H1 (cell line): Measurements from ENCODE around the gene ISL2. TPM values are rescaled to one million over a fixed set of nuclear protein-coding genes. Genes with fewer than 3 reads are reported as not detected.
A peak's percentile ranks its signal among the peaks of the same experiment; 100 is the strongest.

Experiments used
- CTCF ChIA-PET: fragments of 300-600 bp; sonication (Branson Sonifier 250); formaldehyde crosslinking; loops from one replicate; lab custom pipeline; 2021; ENCODE audit not compliant: partially characterized antibody; lab: Charles Lee
- POLR2A ChIA-PET: fragments of 300-600 bp; sonication (Branson Sonifier 250); formaldehyde crosslinking; loops from one replicate; lab custom pipeline; 2021; ENCODE audit warnings: inconsistent platforms; ENCODE audit not compliant: partially characterized antibody; lab: Charles Lee
- DNase-seq, 2 experiments: peaks; one replicate each; pipeline versions ENCODE4 v3.0.0 to v3.0.0-alpha.2; 2010 to 2022; ENCODE audit warnings: low spot score in 2 of 2, low read depth in 1 of 2, mixed read lengths in 1 of 2
- FAIRE-seq: peaks from 2 replicates; lab custom pipeline; 2011; peaks lifted over from hg19 to GRCh38; lab: Jason Lieb, UNC
- H2AFZ ChIP-seq: 2 replicates; pipeline ENCODE4 v1.8.1; 2012; ENCODE audit warnings: low read length, inconsistent platforms
- H2AK5ac ChIP-seq: 2 replicates; pipeline ENCODE4 v1.6.1; 2013; ENCODE audit warnings: low read depth, low read length
- H2BK120ac ChIP-seq: replicated peaks from 2 replicates; pipeline ENCODE3; 2013; ENCODE audit warnings: low read depth, low read length, inconsistent platforms
- H2BK12ac ChIP-seq: 2 replicates; pipeline ENCODE4 v1.6.1; 2013; ENCODE audit warnings: low read depth, low read length
- H2BK15ac ChIP-seq: 2 replicates; pipeline ENCODE4 v1.6.1; 2013; ENCODE audit warnings: low read length
- H2BK20ac ChIP-seq: 2 replicates; pipeline ENCODE4 v1.6.1; 2013; ENCODE audit warnings: low read length
- H2BK5ac ChIP-seq: 2 replicates; pipeline ENCODE4 v1.6.1; 2013; ENCODE audit warnings: low read depth, low read length
- H3K14ac ChIP-seq: 2 replicates; pipeline ENCODE4 v1.6.1; 2013; ENCODE audit warnings: inconsistent platforms; ENCODE audit not compliant: insufficient read length
- H3K18ac ChIP-seq: 2 replicates; pipeline ENCODE4 v1.6.1; 2013; ENCODE audit warnings: low read length; ENCODE audit errors: extremely low read depth
- H3K23ac ChIP-seq: 2 replicates; pipeline ENCODE4 v1.6.1; 2013; ENCODE audit warnings: inconsistent platforms; ENCODE audit not compliant: insufficient read length
- H3K23me2 ChIP-seq: 2 replicates; pipeline ENCODE4 v1.6.1; 2013; ENCODE audit warnings: low read depth, low read length
- H3K27ac ChIP-seq: 2 replicates; pipeline ENCODE4 v1.6.1; 2011; ENCODE audit warnings: low read depth, low read length, inconsistent platforms
- H3K27me3 ChIP-seq, 4 experiments: replicated peaks in 1 of 4; 1 replicate in 1 of 4; 2 replicates in 3 of 4; pipeline versions ENCODE4 v1.6.1 to v1.8.1; 2011 to 2013; ENCODE audit warnings: low read length in 3 of 4, mild to moderate bottlenecking in 3 of 4, inconsistent platforms in 2 of 4, mixed read lengths in 2 of 4, moderate library complexity in 1 of 4; ENCODE audit not compliant: control insufficient read depth in 3 of 4, insufficient read depth in 3 of 4; ENCODE audit errors: extremely low read depth in 1 of 4
- H3K36me3 ChIP-seq, 4 experiments: 2 replicates each; pipeline versions ENCODE4 v1.6.1 to v1.8.1; 2011 to 2013; ENCODE audit warnings: mild to moderate bottlenecking in 4 of 4, low read length in 3 of 4, moderate library complexity in 2 of 4, control low read depth in 1 of 4, inconsistent platforms in 1 of 4; ENCODE audit not compliant: insufficient read depth in 4 of 4, control insufficient read depth in 2 of 4
- H3K4ac ChIP-seq: replicated peaks from 2 replicates; pipeline ENCODE3; 2013; ENCODE audit warnings: low read length, low read depth, mixed read lengths, inconsistent platforms; ENCODE audit not compliant: insufficient read length
- H3K4me1 ChIP-seq, 4 experiments: replicated peaks in 1 of 4; 1 replicate in 1 of 4; 2 replicates in 3 of 4; pipeline versions ENCODE4 v1.6.1 to v1.8.1; 2011 to 2013; ENCODE audit warnings: low read length in 3 of 4, inconsistent platforms in 2 of 4, mixed read lengths in 1 of 4; ENCODE audit not compliant: insufficient read depth in 4 of 4, control insufficient read depth in 3 of 4
- H3K4me2 ChIP-seq, 2 experiments: 2 replicates each; pipeline versions ENCODE4 v1.6.1 to v1.8.1; 2011 to 2013; ENCODE audit warnings: low read depth in 2 of 2, low read length in 2 of 2, control low read depth in 1 of 2, inconsistent platforms in 1 of 2, mild to moderate bottlenecking in 1 of 2; ENCODE audit not compliant: insufficient read depth in 1 of 2
- H3K4me3 ChIP-seq, 4 experiments: fragments of 200-600, 300-600 bp in 1 of 4; sonication (generic), shearing (Covaris generic), sonication (Bioruptor Twin) in 1 of 4; 2 replicates each; pipeline versions ENCODE4 v1.5.1 to v1.8.1; 2011 to 2016; ENCODE audit warnings: low read length in 4 of 4, low read depth in 3 of 4, control low read depth in 2 of 4, inconsistent platforms in 2 of 4, mild to moderate bottlenecking in 2 of 4, mixed read lengths in 1 of 4, moderate library complexity in 1 of 4; ENCODE audit not compliant: insufficient read depth in 2 of 4; ENCODE audit errors: extremely low read depth in 1 of 4
- H3K56ac ChIP-seq: replicated peaks from 2 replicates; pipeline ENCODE3; 2013; ENCODE audit warnings: low read depth, mild to moderate bottlenecking, mixed read lengths, low read length, inconsistent platforms; ENCODE audit not compliant: insufficient read length
- H3K79me1 ChIP-seq: 2 replicates; pipeline ENCODE4 v1.6.1; 2013; ENCODE audit warnings: low read depth, low read length, control low read depth
- H3K79me2 ChIP-seq, 2 experiments: 2 replicates each; pipeline versions ENCODE4 v1.6.1 to v1.8.1; 2012 to 2013; ENCODE audit warnings: low read length in 2 of 2, mild to moderate bottlenecking in 2 of 2, inconsistent platforms in 1 of 2; ENCODE audit not compliant: insufficient read depth in 2 of 2, control insufficient read depth in 1 of 2
- H3K9ac ChIP-seq, 4 experiments: replicated peaks in 1 of 4; 1 replicate in 1 of 4; 2 replicates in 3 of 4; pipeline versions ENCODE4 v1.6.1 to v1.8.1; 2011 to 2013; ENCODE audit warnings: low read depth in 3 of 4, low read length in 3 of 4, control low read depth in 2 of 4, mild to moderate bottlenecking in 2 of 4, moderate library complexity in 2 of 4, inconsistent platforms in 1 of 4; ENCODE audit errors: extremely low read depth in 1 of 4
- H3K9me3 ChIP-seq, 2 experiments: 2 replicates each; pipeline versions ENCODE4 v1.6.1 to v1.8.1; 2012 to 2013; ENCODE audit warnings: mild to moderate bottlenecking in 2 of 2, moderate library complexity in 2 of 2, control low read depth in 1 of 2, inconsistent platforms in 1 of 2, low read depth in 1 of 2, low read length in 1 of 2, mixed read lengths in 1 of 2; ENCODE audit not compliant: insufficient read depth in 2 of 2
- H4K20me1 ChIP-seq, 2 experiments: replicated peaks in 1 of 2; 2 replicates each; pipeline versions ENCODE3 to v1.8.1; 2011 to 2013; ENCODE audit warnings: inconsistent platforms in 2 of 2, low read length in 2 of 2, mild to moderate bottlenecking in 1 of 2; ENCODE audit not compliant: insufficient read depth in 2 of 2, control insufficient read depth in 1 of 2
- H4K5ac ChIP-seq: 2 replicates; pipeline ENCODE4 v1.6.1; 2013; ENCODE audit warnings: low read length, low read depth, mixed read lengths, inconsistent platforms; ENCODE audit not compliant: insufficient read length
- H4K8ac ChIP-seq: 2 replicates; pipeline ENCODE4 v1.8.0; 2013; ENCODE audit warnings: mild to moderate bottlenecking, moderate library complexity, low read length, inconsistent platforms; ENCODE audit not compliant: insufficient read depth; ENCODE audit errors: extremely low read depth
- H4K91ac ChIP-seq: replicated peaks from 2 replicates; pipeline ENCODE3; 2013; ENCODE audit warnings: low read length, mixed read lengths, inconsistent platforms; ENCODE audit not compliant: insufficient read length
- BCL11A ChIP-seq, 2 experiments: IDR thresholded peaks; one replicate each; pipeline ENCODE4 v1.6.1; 2011; ENCODE audit warnings: low read depth in 2 of 2, low read length in 2 of 2, mild to moderate bottlenecking in 2 of 2
- CBX8 ChIP-seq: fragments of 300-800, 300-1000 bp; sonication (generic); IDR thresholded peaks from 2 replicates; pipeline ENCODE4 v1.7.1; 2016; ENCODE audit warnings: low read depth, low read length, borderline replicate concordance
- EZH2 ChIP-seq: fragments of 200-600 bp; sonication (generic); IDR thresholded peaks from 2 replicates; pipeline ENCODE4 v1.7.1; 2012; ENCODE audit warnings: low read depth, mild to moderate bottlenecking, moderate library complexity, low read length, inconsistent platforms; ENCODE audit not compliant: severe bottlenecking
- RNF2 ChIP-seq: fragments of 200-900, 300-1000 bp; sonication (generic); IDR thresholded peaks from 2 replicates; pipeline ENCODE4 v1.7.1; 2016; ENCODE audit warnings: borderline replicate concordance, low read depth, mild to moderate bottlenecking, antibody characterized with exemption, low read length; ENCODE audit not compliant: poor library complexity, severe bottlenecking; ENCODE audit errors: missing control alignments
- SUZ12 ChIP-seq: fragments of 200-600 bp; sonication (generic); IDR thresholded peaks from 2 replicates; pipeline ENCODE4 v1.6.1; 2012; ENCODE audit warnings: mild to moderate bottlenecking, inconsistent platforms, low read length, moderate library complexity, mixed read lengths
- TAF7 ChIP-seq: optimal IDR thresholded peaks from 2 replicates; pipeline ENCODE3; 2011; ENCODE audit warnings: low read depth, mild to moderate bottlenecking, inconsistent platforms, low read length, moderate library complexity, borderline replicate concordance
- WGBS, 2 experiments: shearing (Covaris generic) in 1 of 2; methylation state at CpG; one replicate each; pipeline versions ENCODE4 v1.1.6 to v1.1.7; 2013 to 2015; ENCODE audit warnings: low lambda C conversion rate in 2 of 2, mixed read lengths in 2 of 2, inconsistent platforms in 1 of 2, low coverage in 1 of 2, missing lambda C conversion rate in 1 of 2; ENCODE audit not compliant: insufficient replicate concordance in 2 of 2, insufficient coverage in 1 of 2, insufficient read length in 1 of 2; ENCODE audit errors: extremely low coverage in 1 of 2, missing lambda C conversion rate in 1 of 2; 5-methylcytosine and 5-hydroxymethylcytosine counted together
- polyA plus RNA-seq, 7 experiments: library from polyadenylated mRNA; depleted of rRNA in 3 of 7; stranded (reverse) in 5 of 7; unstranded in 2 of 7; fragments of >200 nt in 5 of 7; fragments of 200-250 nt in 2 of 7; gene quantifications; 1 replicate in 5 of 7; 2 replicates in 1 of 7; 4 replicates in 1 of 7; pipeline versions ENCODE4 v1.2.1 to v1.2.3, GENCODE V29; 2011 to 2013; ENCODE audit warnings: missing spikeins in 2 of 7, mixed read lengths in 2 of 7
- total RNA-seq: library from RNA; stranded (reverse); fragmentation: NEBNext Ultra II Directional; extraction: Animal tissue kit (Norgen Biotek cat#: 25700); gene quantifications from 2 replicates; pipeline ENCODE4 v1.2.1, GENCODE V29; 2021

ISL2 gene
- total and polyA plus RNA-seq, 2 of the 8 experiments (the other 6 are each of a cell fraction or from before 2014, with no cell fraction given), result 0.32 to 0.99 TPM

DNA sequence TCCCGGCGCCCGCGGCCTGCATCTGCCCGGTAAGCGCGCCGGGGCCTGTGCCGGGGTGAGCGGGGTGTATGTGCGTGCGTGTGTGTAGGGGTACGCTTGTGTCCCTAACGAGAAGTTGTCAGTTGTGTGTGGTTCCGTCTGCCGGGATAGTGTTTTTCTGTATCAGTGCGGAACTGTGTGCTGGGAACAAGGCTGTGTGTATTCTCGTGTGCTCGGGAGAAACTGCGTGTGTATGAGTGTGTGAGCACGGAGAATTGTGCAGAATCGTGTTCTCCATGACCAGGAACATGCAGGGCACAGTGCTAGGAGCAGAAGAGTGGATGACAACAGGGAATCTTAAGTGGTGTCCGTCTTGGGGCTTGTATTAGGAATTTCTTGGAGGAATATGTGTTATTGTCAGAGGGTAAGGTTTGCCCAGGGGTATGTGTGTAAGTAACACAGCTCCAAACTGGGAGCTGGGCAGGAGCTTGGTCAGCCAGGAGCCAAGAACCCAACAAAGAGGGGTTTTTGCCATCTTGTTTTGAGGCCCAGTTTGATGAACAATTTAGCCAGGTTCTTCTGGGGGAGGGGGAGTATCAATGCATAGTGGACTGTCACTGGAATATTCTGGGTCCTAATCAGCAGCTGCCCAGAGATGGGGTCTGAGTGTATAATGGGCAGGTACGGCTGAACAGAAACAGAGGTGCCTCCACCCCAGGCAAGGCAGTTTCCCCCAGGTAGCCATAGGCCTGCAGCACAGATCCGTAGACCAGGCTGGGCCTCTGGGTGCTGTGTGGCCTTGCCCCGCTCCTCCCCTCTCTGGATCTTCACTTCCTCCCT, 2.1 kb downstream of the ISL2 start:
- H4K8ac ChIP-seq, result no peak overlapping the region
- WGBS, 2 experiments, result 8% methylated on average over 20 of the region's 26 CpGs; no CpG with 5 or more reads in 1 of the 2 experiments
- no peaks in the 10 kb centered on the region for H3K79me2 ChIP-seq
- H3K9me3 ChIP-seq, result peaks cover 0 to 10% of the 10 kb centered on the region in 2 experiments; a peak in 1 of 4 replicates
- no peak overlapping the region for H3K27ac ChIP-seq
- H3K27me3 ChIP-seq, result peaks cover 65 to 96% (median 87%) of the 10 kb centered on the region in 4 experiments
- peak overlapping the region; percentile 68; the same call in 1 of the 2 replicates for H2BK5ac ChIP-seq
- peak overlapping the region; percentile 63 for H4K91ac ChIP-seq
- H3K23me2 ChIP-seq, result peaks cover 11% of the 10 kb centered on the region; the same call in 1 of the 2 replicates
- peaks cover 0 to 40% (median 27%) of the 10 kb centered on the region in 4 experiments; a peak in 6 of 7 replicates for H3K4me1 ChIP-seq
- H3K4me3 ChIP-seq, result peak overlapping the region in 2 of 4 experiments; percentile 9 to 55; a peak in 3 of 8 replicates
- H3K4ac ChIP-seq, result no peak overlapping the region
- H3K14ac ChIP-seq, result no peak overlapping the region
- peak overlapping the region; percentile 80 to 82 for H3K4me2 ChIP-seq
- no peak overlapping the region for H2BK120ac ChIP-seq
- 0 out of 2 replicates have a peak overlapping the region, but pooled peaks have one; percentile 90 for H2BK20ac ChIP-seq
- H2BK15ac ChIP-seq, result peak overlapping the region; percentile 100; the same call in 1 of the 2 replicates
- H3K79me1 ChIP-seq, result no peaks in the 10 kb centered on the region
- DNase-seq (no peak), FAIRE-seq (no peak)
- H3K56ac ChIP-seq, result no peak overlapping the region
- no peak overlapping the region for H2AFZ ChIP-seq
- no peak overlapping the region for H4K5ac ChIP-seq
- no peak overlapping the region for H3K9ac ChIP-seq
- H3K18ac ChIP-seq, result no peak overlapping the region; the same call in 1 of the 2 replicates
- POLR2A ChIA-PET, result interaction anchor here (4.8 kb wide), 1 partner anchor 8 kb away, joined by 55 read pairs; no protein-coding TSS in a partner anchor
- no peak overlapping the region for H3K23ac ChIP-seq
- peaks cover 0 to 26% (median 0%) of the 10 kb centered on the region in 4 experiments; a peak in 1 of 8 replicates for H3K36me3 ChIP-seq
- CTCF ChIA-PET, result interaction anchor here (1.4 kb wide), 1 partner anchor 154 kb away, joined by 4 read pairs; no protein-coding TSS in a partner anchor
- peak overlapping the region; percentile 86 for H2BK12ac ChIP-seq
- peak overlapping the region; percentile 77; the same call in 1 of the 2 replicates for H2AK5ac ChIP-seq
- peaks cover 10 to 27% of the 10 kb centered on the region in 2 experiments for H4K20me1 ChIP-seq
- TF ChIP-seq BCL11A (IDR thresholded peaks at IDR 0.05; ENCODE audit: low read depth in 2 of 2, low read length in 2 of 2), result no peak
- peak; percentile 68 for TF ChIP-seq EZH2
- TF ChIP-seq RNF2, result peak; percentile 30
- peak; percentile 94; the same call in 1 of the 2 replicates for TF ChIP-seq CBX8
- TF ChIP-seq SUZ12, result peak; percentile 94; the same call in 1 of the 2 replicates
- TF ChIP-seq TAF7, result no peak
